ENCODE measurements around the gene CRNN.

CRNN gene

GRCh38 chr1:152413909-152414308 lies at the start of gene CRNN:
Gene CRNN (minus strand): TSS chr1:152414263. CDS start chr1:152412233, 2,030 bp downstream.
- H3K9ac ChIP-seq (ENCODE audit: low read length) = no peak within 1 kb of the TSS
- no peaks in the 10 kb centered on the region; the same call in 1 of the 2 replicates for H3K4me1 ChIP-seq (ENCODE audit: control insufficient read depth, insufficient read depth, low read length)
- H3K9me3 ChIP-seq (ENCODE audit: control insufficient read depth, insufficient read depth, low read depth, low read length) = peaks cover 46% of the 10 kb centered on the region; the same call in 1 of the 2 replicates
- H3K4me3 ChIP-seq (ENCODE audit: low read depth, low read length) = no peak within 1 kb of the TSS
- no peaks in the 10 kb centered on the region for H3K27me3 ChIP-seq (ENCODE audit: control insufficient read depth, insufficient read depth, low read length)
- no peak within 1 kb of the TSS for H3K27ac ChIP-seq (ENCODE audit: low read depth, low read length)
- no peaks in the 10 kb centered on the region for H3K36me3 ChIP-seq (ENCODE audit: control insufficient read depth, insufficient read depth, low read length)

DNA sequence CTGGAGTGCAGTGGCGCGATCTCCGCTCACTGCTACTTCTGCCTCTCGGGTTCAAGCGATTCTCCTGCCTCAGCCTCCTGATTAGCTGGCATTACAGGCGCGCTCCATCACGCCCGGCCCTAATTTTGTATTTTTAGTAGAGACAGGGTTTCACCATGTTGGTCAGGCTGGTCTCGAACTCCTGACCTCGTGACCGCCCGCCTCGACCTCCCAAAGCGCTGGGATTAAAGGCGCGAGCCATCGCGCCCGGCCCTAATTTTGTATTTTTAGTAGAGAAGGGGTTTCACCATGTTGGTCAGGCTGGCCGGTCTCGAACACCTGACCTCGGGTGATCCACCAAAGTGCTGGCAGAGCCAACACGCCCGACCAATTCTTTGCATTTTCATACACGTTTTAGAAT lies 48.6 kb upstream of the CRNN start:
- H3K9ac ChIP-seq (ENCODE audit: low read length) = no peak overlapping the region
- H3K4me1 ChIP-seq (ENCODE audit: control insufficient read depth, insufficient read depth, low read length) = no peaks in the 10 kb centered on the region
- no peak overlapping the region for H3K27ac ChIP-seq (ENCODE audit: low read depth, low read length)
- no peak overlapping the region for H3K4me3 ChIP-seq (ENCODE audit: low read depth, low read length)
- no peaks in the 10 kb centered on the region for H3K36me3 ChIP-seq (ENCODE audit: control insufficient read depth, insufficient read depth, low read length)
- H3K9me3 ChIP-seq (ENCODE audit: control insufficient read depth, insufficient read depth, low read depth, low read length) = peaks cover 6% of the 10 kb centered on the region
- H3K27me3 ChIP-seq (ENCODE audit: control insufficient read depth, insufficient read depth, low read length) = no peaks in the 10 kb centered on the region; the same call in 1 of the 2 replicates

- Histone ChIP-seq H3K9ac (ENCODE audit: low read length) (no peak overlapping the region), H3K27me3 (ENCODE audit: control insufficient read depth, insufficient read depth, low read length) (no peaks in the 10 kb centered on the region; the same call in 1 of the 2 replicates), H3K36me3 (ENCODE audit: control insufficient read depth, insufficient read depth, low read length) (no peaks in the 10 kb centered on the region)
Measured at GRCh38 chr1:152461544-152461943, 47.5 kb upstream of the CRNN start.

GRCh38 chr1:152460529-152460899 lies 46.5 kb upstream of the CRNN start:
- no peak overlapping the region for H3K4me3 ChIP-seq (ENCODE audit: low read depth, low read length)
- H3K27me3 ChIP-seq (ENCODE audit: control insufficient read depth, insufficient read depth, low read length) = no peaks in the 10 kb centered on the region; the same call in 1 of the 2 replicates

More at GRCh38 chr1:152461544-152461943, 47.5 kb upstream of the CRNN start:
- no peak overlapping the region for H3K27ac ChIP-seq (ENCODE audit: low read depth, low read length)
- no peaks in the 10 kb centered on the region for H3K4me1 ChIP-seq (ENCODE audit: control insufficient read depth, insufficient read depth, low read length)
- H3K4me3 ChIP-seq (ENCODE audit: low read depth, low read length) = no peak overlapping the region
- H3K9me3 ChIP-seq (ENCODE audit: control insufficient read depth, insufficient read depth, low read depth, low read length) = peaks cover 12% of the 10 kb centered on the region

DNA sequence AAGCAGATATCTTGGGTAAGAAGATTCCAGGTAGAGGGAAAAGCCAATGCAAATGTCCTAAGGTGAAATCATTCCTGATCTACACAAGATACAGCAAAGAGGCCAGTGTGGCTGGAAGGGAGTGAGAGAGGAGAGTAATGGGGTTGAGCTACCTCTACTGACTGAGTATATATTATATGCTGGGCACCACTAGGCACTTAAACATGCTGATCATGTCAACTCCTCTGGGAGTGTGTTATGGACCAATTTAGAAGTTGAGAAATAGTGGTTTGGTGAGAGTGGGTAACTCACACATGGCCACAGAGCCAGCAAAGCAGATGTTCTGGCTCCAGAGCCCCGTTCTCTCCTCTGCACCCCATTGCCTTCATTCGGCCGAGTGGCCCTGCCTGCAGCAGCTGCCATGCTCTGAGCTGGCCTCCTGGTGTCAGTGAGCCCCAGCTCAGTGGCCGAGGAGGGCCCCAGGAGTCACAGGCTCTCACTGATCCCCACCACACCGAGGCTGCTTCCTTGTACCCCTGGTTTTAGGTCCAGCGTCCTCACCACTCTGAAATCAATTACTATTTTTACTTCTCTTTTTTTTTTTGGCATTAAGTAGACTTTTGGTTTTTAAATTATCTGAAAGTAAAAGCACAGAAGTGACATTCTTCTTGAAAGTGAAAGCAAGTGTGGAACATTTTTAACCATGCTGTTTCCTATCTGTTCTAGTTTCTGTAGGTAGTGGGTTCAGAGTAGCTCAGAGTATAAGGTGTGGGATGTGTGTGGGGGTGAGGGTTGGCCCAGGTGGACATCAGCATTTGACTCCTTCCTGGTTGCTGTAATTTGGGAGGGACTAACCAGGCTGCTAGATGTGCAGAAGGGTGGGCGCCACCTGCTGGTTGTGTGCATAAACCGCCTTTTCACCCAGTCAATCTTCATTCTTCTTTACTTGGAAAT lies 45.8 kb upstream of the CRNN start:
- peaks cover 6% of the 10 kb centered on the region; the same call in 1 of the 2 replicates for H3K9me3 ChIP-seq (ENCODE audit: control insufficient read depth, insufficient read depth, low read depth, low read length)
- H3K36me3 ChIP-seq (ENCODE audit: control insufficient read depth, insufficient read depth, low read length) = no peaks in the 10 kb centered on the region
- no peak overlapping the region for H3K9ac ChIP-seq (ENCODE audit: low read length)
- no peaks in the 10 kb centered on the region for H3K4me1 ChIP-seq (ENCODE audit: control insufficient read depth, insufficient read depth, low read length)
- H3K27ac ChIP-seq (ENCODE audit: low read depth, low read length) = no peak overlapping the region
- H3K27me3 ChIP-seq (ENCODE audit: control insufficient read depth, insufficient read depth, low read length) = no peaks in the 10 kb centered on the region; the same call in 1 of the 2 replicates
- H3K4me3 ChIP-seq (ENCODE audit: low read depth, low read length) = no peak overlapping the region

More at GRCh38 chr1:152460529-152460899, 46.5 kb upstream of the CRNN start:
- Histone ChIP-seq H3K9ac (ENCODE audit: low read length) (no peak overlapping the region), H3K27ac (ENCODE audit: low read depth, low read length) (no peak overlapping the region), H3K9me3 (ENCODE audit: control insufficient read depth, insufficient read depth, low read depth, low read length) (peaks cover 6% of the 10 kb centered on the region; the same call in 1 of the 2 replicates), H3K4me1 (ENCODE audit: control insufficient read depth, insufficient read depth, low read length) (no peaks in the 10 kb centered on the region), H3K36me3 (ENCODE audit: control insufficient read depth, insufficient read depth, low read length) (no peaks in the 10 kb centered on the region)

- no peaks in the 10 kb centered on the region for H3K4me1 ChIP-seq (ENCODE audit: control insufficient read depth, insufficient read depth, low read length)
- peaks cover 6% of the 10 kb centered on the region; the same call in 1 of the 2 replicates for H3K9me3 ChIP-seq (ENCODE audit: control insufficient read depth, insufficient read depth, low read depth, low read length)
- H3K27ac ChIP-seq (ENCODE audit: low read depth, low read length) = no peak overlapping the region
- no peaks in the 10 kb centered on the region for H3K36me3 ChIP-seq (ENCODE audit: control insufficient read depth, insufficient read depth, low read length)
- H3K9ac ChIP-seq (ENCODE audit: low read length) = no peak overlapping the region
- H3K27me3 ChIP-seq (ENCODE audit: control insufficient read depth, insufficient read depth, low read length) = no peaks in the 10 kb centered on the region; the same call in 1 of the 2 replicates
- no peak overlapping the region for H3K4me3 ChIP-seq (ENCODE audit: low read depth, low read length)
Measured at GRCh38 chr1:152458384-152459185, 44.5 kb upstream of the CRNN start.

GRCh38 chr1:152457561-152457960 lies 43.5 kb upstream of the CRNN start:
- no peaks in the 10 kb centered on the region for H3K4me1 ChIP-seq (ENCODE audit: control insufficient read depth, insufficient read depth, low read length)
- H3K27ac ChIP-seq (ENCODE audit: low read depth, low read length) = no peak overlapping the region
- no peaks in the 10 kb centered on the region for H3K36me3 ChIP-seq (ENCODE audit: control insufficient read depth, insufficient read depth, low read length)
- no peak overlapping the region for H3K4me3 ChIP-seq (ENCODE audit: low read depth, low read length)
- H3K9me3 ChIP-seq (ENCODE audit: control insufficient read depth, insufficient read depth, low read depth, low read length) = peaks cover 6% of the 10 kb centered on the region; the same call in 1 of the 2 replicates
- H3K27me3 ChIP-seq (ENCODE audit: control insufficient read depth, insufficient read depth, low read length) = no peaks in the 10 kb centered on the region; the same call in 1 of the 2 replicates
- no peak overlapping the region for H3K9ac ChIP-seq (ENCODE audit: low read length)

DNA sequence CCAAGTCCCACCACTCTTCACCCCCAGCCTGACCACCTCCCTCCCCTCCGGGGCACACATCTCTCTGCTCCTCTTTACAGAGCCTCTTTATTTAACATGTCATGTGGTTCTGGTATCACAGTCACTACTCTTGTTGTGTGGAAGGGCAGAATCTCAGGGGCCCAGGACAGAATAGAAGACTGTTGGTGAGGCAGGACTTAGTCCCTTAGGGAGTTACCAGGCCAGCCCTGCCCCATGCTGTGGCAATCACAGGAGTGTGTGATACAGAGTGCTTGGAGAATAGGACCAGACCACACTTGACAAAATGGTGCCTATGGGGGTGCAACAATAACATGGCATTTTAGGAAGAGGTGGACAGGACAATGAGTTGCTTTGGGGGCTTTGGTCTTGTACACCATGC lies 43.0 kb upstream of the CRNN start:
- Histone ChIP-seq H3K4me3 (ENCODE audit: low read depth, low read length) (no peak overlapping the region), H3K4me1 (ENCODE audit: control insufficient read depth, insufficient read depth, low read length) (no peaks in the 10 kb centered on the region), H3K27me3 (ENCODE audit: control insufficient read depth, insufficient read depth, low read length) (no peaks in the 10 kb centered on the region; the same call in 1 of the 2 replicates), H3K9me3 (ENCODE audit: control insufficient read depth, insufficient read depth, low read depth, low read length) (peaks cover 6% of the 10 kb centered on the region; the same call in 1 of the 2 replicates), H3K36me3 (ENCODE audit: control insufficient read depth, insufficient read depth, low read length) (no peaks in the 10 kb centered on the region), H3K27ac (ENCODE audit: low read depth, low read length) (no peak overlapping the region), H3K9ac (ENCODE audit: low read length) (no peak overlapping the region)

- H3K4me3 ChIP-seq (ENCODE audit: low read depth, low read length) = no peak overlapping the region
- H3K27ac ChIP-seq (ENCODE audit: low read depth, low read length) = no peak overlapping the region
- no peaks in the 10 kb centered on the region for H3K4me1 ChIP-seq (ENCODE audit: control insufficient read depth, insufficient read depth, low read length)
- H3K9me3 ChIP-seq (ENCODE audit: control insufficient read depth, insufficient read depth, low read depth, low read length) = peaks cover 13% of the 10 kb centered on the region; the same call in 1 of the 2 replicates
- no peaks in the 10 kb centered on the region for H3K27me3 ChIP-seq (ENCODE audit: control insufficient read depth, insufficient read depth, low read length)
- no peaks in the 10 kb centered on the region for H3K36me3 ChIP-seq (ENCODE audit: control insufficient read depth, insufficient read depth, low read length)
- no peak overlapping the region for H3K9ac ChIP-seq (ENCODE audit: low read length)
Measured at GRCh38 chr1:152451254-152451653, 37.2 kb upstream of the CRNN start.

DNA sequence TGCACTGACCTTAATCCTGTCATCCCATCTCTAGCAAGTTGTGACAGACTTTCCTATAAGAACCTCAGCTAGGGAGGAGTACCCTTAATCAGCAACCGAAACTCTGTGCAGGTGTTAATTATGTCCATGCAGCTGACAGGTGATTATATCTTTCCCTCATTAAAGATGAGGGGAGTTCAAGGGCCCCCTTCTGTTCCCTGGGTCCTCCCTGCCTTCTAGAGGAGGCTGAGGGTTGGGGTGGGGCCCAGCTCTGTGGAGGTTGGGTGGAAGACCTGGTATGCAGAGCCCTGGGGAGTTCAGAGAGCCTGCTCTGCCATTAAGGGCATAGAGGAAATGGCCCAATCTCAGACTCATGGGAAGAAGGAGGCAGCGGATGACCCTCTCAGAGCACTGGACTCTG lies 35.6 kb upstream of the CRNN start:
- Histone ChIP-seq H3K4me3 (ENCODE audit: low read depth, low read length) (no peak overlapping the region), H3K27ac (ENCODE audit: low read depth, low read length) (no peak overlapping the region), H3K27me3 (ENCODE audit: control insufficient read depth, insufficient read depth, low read length) (no peaks in the 10 kb centered on the region), H3K4me1 (ENCODE audit: control insufficient read depth, insufficient read depth, low read length) (no peaks in the 10 kb centered on the region), H3K9ac (ENCODE audit: low read length) (no peak overlapping the region), H3K36me3 (ENCODE audit: control insufficient read depth, insufficient read depth, low read length) (no peaks in the 10 kb centered on the region), H3K9me3 (ENCODE audit: control insufficient read depth, insufficient read depth, low read depth, low read length) (peaks cover 20% of the 10 kb centered on the region; the same call in 1 of the 2 replicates)
